Stimulated activated CD4-positive, alpha-beta T cell treated with anti-CD3 and anti-CD28 coated beads, Interleukin-15, amount 100 ng/mL, for 48 hours (primary cell): Measurements from ENCODE around the gene ST8SIA2.

Source experiments
- DNase-seq, 2 donors: peaks; one replicate each; pipeline ENCODE4 v3.0.0-alpha.2; 2020; ENCODE audit warnings: low read depth in 2 of 2

The ST8SIA2 gene

GRCh38 chr15:92395098-92395635, 1.5 kb downstream of the ST8SIA2 start:
- no peak for DNase-seq

- DNase-seq: no peak
These were observed 5.7 kb downstream of the ST8SIA2 start for GRCh38 chr15:92399271-92399950.

GRCh38 chr15:92400573-92400972, 6.9 kb downstream of the ST8SIA2 start:
- no peak for DNase-seq

- DNase-seq: no peak
These were observed 7.5 kb downstream of the ST8SIA2 start for GRCh38 chr15:92400980-92401787.

GRCh38 chr15:92402751-92403150, 9.1 kb downstream of the ST8SIA2 start:
- no peak for DNase-seq

GRCh38 chr15:92405942-92406341, 12.3 kb downstream of the ST8SIA2 start:
- no peak for DNase-seq

- no peak for DNase-seq
These were observed 13.6 kb downstream of the ST8SIA2 start for GRCh38 chr15:92407321-92407720.

GRCh38 chr15:92407916-92408315, 14.2 kb downstream of the ST8SIA2 start:
- DNase-seq: no peak

- DNase-seq: no peak
These were observed 15.3 kb downstream of the ST8SIA2 start for GRCh38 chr15:92409006-92409405.

GRCh38 chr15:92409521-92409920, 15.8 kb downstream of the ST8SIA2 start:
- no peak for DNase-seq

- no peak for DNase-seq
These were observed 16.9 kb downstream of the ST8SIA2 start for GRCh38 chr15:92410537-92410936.

- no peak for DNase-seq
These were observed 17.6 kb downstream of the ST8SIA2 start for GRCh38 chr15:92411256-92411655.

- no peak for DNase-seq
These were observed 19.8 kb downstream of the ST8SIA2 start for GRCh38 chr15:92413510-92413909.

GRCh38 chr15:92415639-92416297, 22.1 kb downstream of the ST8SIA2 start:
- DNase-seq: no peak

- no peak for DNase-seq
These were observed 22.9 kb downstream of the ST8SIA2 start for GRCh38 chr15:92416557-92416956.

GRCh38 chr15:92417716-92418115, 24.0 kb downstream of the ST8SIA2 start:
- DNase-seq: no peak

- no peak for DNase-seq
These were observed 25.2 kb downstream of the ST8SIA2 start for GRCh38 chr15:92418864-92419263.

- DNase-seq: no peak
These were observed 28.3 kb downstream of the ST8SIA2 start for GRCh38 chr15:92421976-92422375.

- DNase-seq: no peak
These were observed 32.0 kb downstream of the ST8SIA2 start for GRCh38 chr15:92425578-92426225.

- DNase-seq: no peak
These were observed 35.8 kb downstream of the ST8SIA2 start for GRCh38 chr15:92429378-92430068.

GRCh38 chr15:92430069-92430440, 36.4 kb downstream of the ST8SIA2 start:
- no peak for DNase-seq
